Lower leg skin (tissue), 3 donors: ENCODE data around the gene MARS1.

ENCODE experiments used
- POLR2A ChIP-seq, 2 donors: fragments of 450-650 bp; IDR thresholded peaks; one replicate each; pipeline ENCODE4 v1.6.1; 2016 to 2017; ENCODE audit warnings: antibody characterized with exemption in 2 of 2, mild to moderate bottlenecking in 1 of 2, moderate library complexity in 1 of 2
- TF ChIP-seq, protein P1 (sequence below), 3 donors: fragments of 450-650 bp; IDR thresholded peaks; one replicate each; pipeline ENCODE4 v1.5.1; 2016; ENCODE audit warnings: antibody characterized with exemption in 3 of 3, mild to moderate bottlenecking in 3 of 3, moderate library complexity in 2 of 3

DNA sequence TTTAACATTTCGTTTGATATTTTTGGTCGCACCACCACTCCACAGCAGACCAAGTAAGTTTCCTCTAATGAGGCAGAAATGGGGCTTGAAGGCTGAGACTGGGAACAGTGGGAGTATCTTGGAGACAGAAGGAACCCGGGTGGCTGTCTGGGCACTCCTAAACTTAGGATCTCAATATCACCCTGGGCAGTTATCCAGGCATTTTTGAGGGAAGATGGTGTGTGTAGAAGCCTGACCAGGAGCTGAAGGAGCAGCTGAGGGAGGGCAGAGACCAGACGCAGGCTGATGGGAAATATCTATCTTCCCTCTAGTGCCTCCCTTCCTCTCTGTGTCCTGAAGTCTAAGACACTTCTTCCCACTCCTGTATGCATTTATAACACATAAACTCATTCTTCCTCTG, 10.7 kb downstream of the MARS1 start:
- TF ChIP-seq, protein P1, sequence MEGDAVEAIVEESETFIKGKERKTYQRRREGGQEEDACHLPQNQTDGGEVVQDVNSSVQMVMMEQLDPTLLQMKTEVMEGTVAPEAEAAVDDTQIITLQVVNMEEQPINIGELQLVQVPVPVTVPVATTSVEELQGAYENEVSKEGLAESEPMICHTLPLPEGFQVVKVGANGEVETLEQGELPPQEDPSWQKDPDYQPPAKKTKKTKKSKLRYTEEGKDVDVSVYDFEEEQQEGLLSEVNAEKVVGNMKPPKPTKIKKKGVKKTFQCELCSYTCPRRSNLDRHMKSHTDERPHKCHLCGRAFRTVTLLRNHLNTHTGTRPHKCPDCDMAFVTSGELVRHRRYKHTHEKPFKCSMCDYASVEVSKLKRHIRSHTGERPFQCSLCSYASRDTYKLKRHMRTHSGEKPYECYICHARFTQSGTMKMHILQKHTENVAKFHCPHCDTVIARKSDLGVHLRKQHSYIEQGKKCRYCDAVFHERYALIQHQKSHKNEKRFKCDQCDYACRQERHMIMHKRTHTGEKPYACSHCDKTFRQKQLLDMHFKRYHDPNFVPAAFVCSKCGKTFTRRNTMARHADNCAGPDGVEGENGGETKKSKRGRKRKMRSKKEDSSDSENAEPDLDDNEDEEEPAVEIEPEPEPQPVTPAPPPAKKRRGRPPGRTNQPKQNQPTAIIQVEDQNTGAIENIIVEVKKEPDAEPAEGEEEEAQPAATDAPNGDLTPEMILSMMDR (IDR thresholded peaks at IDR 0.05): no peak
- no peak for TF ChIP-seq POLR2A (IDR thresholded peaks at IDR 0.05)
